Hepatocyte (in vitro differentiated cells): ENCODE measurements around the gene PAXX. TPM values are rescaled to one million over a fixed set of nuclear protein-coding genes. Genes with fewer than 3 reads are reported as not detected.

Experiments used
- DNase-seq: peaks from one replicate; pipeline ENCODE4 v3.0.0-alpha.2; 2016; ENCODE audit warnings: low spot score
- H2AFZ ChIP-seq: fragments of 200-600 bp; sonication (generic); 2 replicates; pipeline ENCODE4 v1.6.0; 2016; ENCODE audit warnings: antibody characterized with exemption, mild to moderate bottlenecking
- H3K27ac ChIP-seq: fragments of 200-600 bp; sonication (generic); 2 replicates; pipeline ENCODE4 v1.5.1; 2016; ENCODE audit warnings: mild to moderate bottlenecking
- H3K27me3 ChIP-seq: fragments of 200-600 bp; sonication (generic); 2 replicates; pipeline ENCODE4 v1.6.1; 2016
- H3K36me3 ChIP-seq: fragments of 200-600 bp; sonication (generic); replicated peaks from 2 replicates; pipeline ENCODE4 v1.5.1; 2016; ENCODE audit warnings: low read depth; ENCODE audit not compliant: insufficient read depth
- H3K4me1 ChIP-seq: fragments of 200-600 bp; sonication (generic); 2 replicates; pipeline ENCODE4 v1.5.1; 2016; ENCODE audit warnings: mild to moderate bottlenecking, moderate library complexity; ENCODE audit not compliant: insufficient read depth
- H3K4me2 ChIP-seq: fragments of 200-600 bp; sonication (generic); 2 replicates; pipeline ENCODE4 v1.6.0; 2016
- H3K4me3 ChIP-seq: fragments of 200-600 bp; sonication (generic); 2 replicates; pipeline ENCODE4 v1.5.1; 2016; ENCODE audit warnings: mild to moderate bottlenecking
- H3K79me2 ChIP-seq: fragments of 200-600 bp; sonication (generic); 2 replicates; pipeline ENCODE4 v1.6.0; 2017; ENCODE audit warnings: mild to moderate bottlenecking
- H3K9me2 ChIP-seq: fragments of 200-600 bp; sonication (generic); replicated peaks from 2 replicates; pipeline ENCODE4 v1.6.0; 2017; ENCODE audit warnings: mild to moderate bottlenecking; ENCODE audit not compliant: insufficient read depth
- H3K9me3 ChIP-seq: fragments of 200-600 bp; sonication (generic); 2 replicates; pipeline ENCODE4 v1.5.1; 2016; ENCODE audit warnings: low read depth, mild to moderate bottlenecking
- H4K20me1 ChIP-seq: fragments of 200-600 bp; sonication (generic); 2 replicates; pipeline ENCODE4 v1.6.0; 2016; ENCODE audit warnings: mild to moderate bottlenecking; ENCODE audit not compliant: insufficient read depth, poor library complexity, severe bottlenecking
- EZH2 ChIP-seq: fragments of 200-600 bp; sonication (generic); IDR thresholded peaks from 2 replicates; pipeline ENCODE4 v1.6.1; 2016; ENCODE audit warnings: antibody characterized with exemption, mild to moderate bottlenecking, borderline replicate concordance
- EZH2phosphoT487 ChIP-seq: fragments of 200-600 bp; sonication (generic); IDR thresholded peaks from one replicate; pipeline ENCODE4 v1.6.1; 2018; ENCODE audit warnings: antibody characterized with exemption, mild to moderate bottlenecking, low read depth, moderate library complexity; ENCODE audit not compliant: unreplicated experiment, severe bottlenecking
- WGBS: methylation state at CpG from one replicate; pipeline ENCODE4 v1.1.6; 2016; ENCODE audit warnings: low lambda C conversion rate; ENCODE audit errors: missing lambda C conversion rate; 5-methylcytosine and 5-hydroxymethylcytosine counted together
- polyA plus RNA-seq: library from polyadenylated mRNA; unstranded; fragments of >200 nt; fragmentation: Nextera tagmentation; extraction: Ambion mirVana; gene quantifications from 2 replicates; pipeline ENCODE4 v1.2.1, GENCODE V29; 2016
- total RNA-seq: library from RNA; depleted of rRNA; stranded (reverse); fragments of >200 nt; gene quantifications from 2 replicates; pipeline ENCODE4 v1.2.3, GENCODE V29; 2014
- TF ChIP-seq, protein P1 (sequence below): fragments of 200-600 bp; sonication (generic); IDR thresholded peaks from 2 replicates; pipeline ENCODE4 v1.5.1; 2016; ENCODE audit warnings: antibody characterized with exemption, mild to moderate bottlenecking; ENCODE audit not compliant: poor library complexity

PAXX gene
- total and polyA plus RNA-seq, 2 experiments from 2014 or later: 39.5 to 89.5 TPM

DNA sequence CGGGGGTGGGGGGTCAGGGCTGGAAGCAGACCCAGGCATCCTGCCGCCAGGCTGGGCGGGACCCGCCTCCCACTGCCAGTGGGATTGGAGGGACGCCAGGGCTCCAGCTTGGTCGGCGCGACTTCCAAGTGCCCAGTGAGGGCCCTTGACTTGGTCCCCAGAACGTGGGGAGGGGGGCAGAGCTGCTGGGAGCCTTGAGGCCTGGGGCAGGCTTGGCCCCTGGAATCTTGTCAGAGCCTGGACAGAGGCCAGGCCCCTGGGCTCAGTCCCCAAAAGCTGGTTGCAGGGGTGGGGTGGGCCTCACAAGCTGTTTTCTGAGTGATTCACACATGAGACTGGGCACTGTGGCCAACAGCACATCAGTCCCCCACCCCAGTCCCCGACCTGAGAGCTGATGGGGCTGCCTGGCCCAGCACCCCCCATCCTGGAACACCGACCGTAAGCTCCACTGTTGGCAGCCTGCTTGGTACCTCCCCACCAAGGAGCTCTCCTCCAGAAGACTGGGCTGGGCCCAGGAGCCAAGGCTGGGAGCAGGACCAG, 3.6 kb downstream of the PAXX start:
- no peak overlapping the region for H2AFZ ChIP-seq
- H4K20me1 ChIP-seq: no peaks in the 10 kb centered on the region
- H3K4me2 ChIP-seq: peak overlapping the region; percentile 85
- 83% methylated on average over 9 of the region's 12 CpGs for WGBS
- no peaks in the 10 kb centered on the region for H3K36me3 ChIP-seq
- peaks cover 17% of the 10 kb centered on the region for H3K4me1 ChIP-seq
- H3K4me3 ChIP-seq: no peak overlapping the region
- DNase-seq: no peak
- peaks cover 7% of the 10 kb centered on the region for H3K79me2 ChIP-seq
- TF ChIP-seq EZH2: no peak
- no peak for TF ChIP-seq EZH2phosphoT487
- TF ChIP-seq, protein P1, sequence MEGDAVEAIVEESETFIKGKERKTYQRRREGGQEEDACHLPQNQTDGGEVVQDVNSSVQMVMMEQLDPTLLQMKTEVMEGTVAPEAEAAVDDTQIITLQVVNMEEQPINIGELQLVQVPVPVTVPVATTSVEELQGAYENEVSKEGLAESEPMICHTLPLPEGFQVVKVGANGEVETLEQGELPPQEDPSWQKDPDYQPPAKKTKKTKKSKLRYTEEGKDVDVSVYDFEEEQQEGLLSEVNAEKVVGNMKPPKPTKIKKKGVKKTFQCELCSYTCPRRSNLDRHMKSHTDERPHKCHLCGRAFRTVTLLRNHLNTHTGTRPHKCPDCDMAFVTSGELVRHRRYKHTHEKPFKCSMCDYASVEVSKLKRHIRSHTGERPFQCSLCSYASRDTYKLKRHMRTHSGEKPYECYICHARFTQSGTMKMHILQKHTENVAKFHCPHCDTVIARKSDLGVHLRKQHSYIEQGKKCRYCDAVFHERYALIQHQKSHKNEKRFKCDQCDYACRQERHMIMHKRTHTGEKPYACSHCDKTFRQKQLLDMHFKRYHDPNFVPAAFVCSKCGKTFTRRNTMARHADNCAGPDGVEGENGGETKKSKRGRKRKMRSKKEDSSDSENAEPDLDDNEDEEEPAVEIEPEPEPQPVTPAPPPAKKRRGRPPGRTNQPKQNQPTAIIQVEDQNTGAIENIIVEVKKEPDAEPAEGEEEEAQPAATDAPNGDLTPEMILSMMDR: no peak
- H3K9me3 ChIP-seq: no peaks in the 10 kb centered on the region
- H3K9me2 ChIP-seq: no peaks in the 10 kb centered on the region
- no peaks in the 10 kb centered on the region for H3K27me3 ChIP-seq
- H3K27ac ChIP-seq: peak overlapping the region; percentile 35

DNA sequence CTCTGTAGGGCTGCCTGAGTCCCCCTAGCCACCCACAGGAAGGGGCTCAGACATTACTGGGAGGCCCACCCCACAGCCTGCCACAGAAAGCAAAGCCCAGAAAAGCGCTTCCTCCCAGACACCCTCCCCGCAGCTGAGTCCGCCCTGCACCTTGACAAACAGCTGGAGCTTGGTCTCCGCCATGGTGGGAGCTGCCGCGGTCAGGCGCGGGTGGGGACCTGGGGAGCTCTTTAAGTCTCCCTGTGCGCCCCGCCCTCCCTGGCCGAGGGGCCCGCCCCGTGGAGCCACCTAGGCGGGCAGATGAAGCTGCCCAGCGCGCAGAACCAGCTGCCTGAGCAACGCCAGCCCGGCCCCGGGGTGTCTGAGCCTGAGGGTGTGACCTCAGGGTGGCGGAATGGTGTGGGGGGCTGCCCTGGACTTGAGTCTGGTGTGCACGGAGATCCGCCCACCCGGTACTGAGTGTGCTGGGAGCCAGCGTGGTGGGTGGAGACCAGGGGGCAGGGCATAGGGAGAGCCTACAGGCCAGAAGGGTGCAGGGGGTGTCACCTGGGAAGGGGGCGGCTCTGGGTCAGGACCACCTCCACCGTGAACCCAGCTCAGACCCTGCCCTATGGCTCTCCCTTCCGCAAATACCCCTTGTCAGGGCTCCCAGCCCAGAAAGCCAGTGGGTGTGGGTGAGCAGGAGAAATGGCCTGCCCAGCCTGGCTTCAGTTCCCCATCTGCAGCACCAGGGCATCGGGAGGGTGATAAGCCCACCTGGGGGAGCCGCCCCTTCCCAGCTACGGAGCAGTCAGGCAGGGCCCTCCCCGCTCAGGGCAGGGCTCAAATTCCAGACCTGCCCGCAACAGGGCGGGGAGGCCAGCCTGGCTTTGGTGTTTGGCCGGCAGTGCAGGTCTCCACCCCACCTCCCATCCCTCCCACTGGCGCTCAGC, 4.4 kb downstream of the PAXX start, which contains the start of gene CLIC3:
TSS of gene CLIC3 (minus strand) at position 208 of the 932 bp plus-strand sequence. CDS start at position 183, 25 bp downstream.
- WGBS: 16% methylated on average over 35 of the region's 35 CpGs
- no peak for TF ChIP-seq EZH2
- no peak for TF ChIP-seq EZH2phosphoT487
- TF ChIP-seq, protein P1: no peak
- Histone ChIP-seq H2AFZ (no peak within 1 kb of the TSS), H3K4me2 (peak within 1 kb of the TSS; percentile 85), H3K9me2 (no peaks in the 10 kb centered on the region), H3K9me3 (no peaks in the 10 kb centered on the region), H3K36me3 (no peaks in the 10 kb centered on the region), H3K27ac (peak within 1 kb of the TSS; percentile 35), H4K20me1 (no peaks in the 10 kb centered on the region), H3K4me1 (peaks cover 17% of the 10 kb centered on the region), H3K4me3 (no peak within 1 kb of the TSS), H3K27me3 (no peaks in the 10 kb centered on the region), H3K79me2 (peaks cover 7% of the 10 kb centered on the region)
- DNase-seq: peak; percentile 70

DNA sequence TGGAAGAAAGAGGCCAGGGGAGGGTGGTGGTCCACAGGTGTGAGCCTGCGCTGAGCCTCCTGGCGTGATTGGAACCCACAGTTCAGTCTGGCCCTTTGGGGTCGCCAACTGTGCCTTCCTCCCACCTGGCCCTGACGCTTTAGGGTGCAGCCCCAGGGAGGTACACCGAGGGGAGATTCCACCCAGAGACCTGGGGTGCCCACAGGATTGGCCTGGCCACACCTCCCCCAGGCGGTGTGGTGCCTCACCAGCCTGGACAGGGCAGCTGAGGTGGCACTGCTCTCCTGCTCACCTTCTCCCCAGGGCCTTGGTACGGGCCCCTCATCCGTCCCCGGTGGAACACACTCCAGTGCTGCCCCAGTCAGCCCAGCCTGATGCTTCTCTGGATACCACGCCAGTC, 5.1 kb downstream of the PAXX start:
- whole genome bisulfite sequencing: 87% methylated on average over 10 of the region's 10 CpGs
- H3K4me3 ChIP-seq: no peak overlapping the region
- H4K20me1 ChIP-seq: no peaks in the 10 kb centered on the region
- no peaks in the 10 kb centered on the region for H3K36me3 ChIP-seq
- peaks cover 7% of the 10 kb centered on the region for H3K79me2 ChIP-seq
- no peak for DNase-seq
- peaks cover 17% of the 10 kb centered on the region for H3K4me1 ChIP-seq
- no peaks in the 10 kb centered on the region for H3K27me3 ChIP-seq
- H2AFZ ChIP-seq: no peak overlapping the region
- H3K4me2 ChIP-seq: peak overlapping the region; percentile 85
- H3K9me2 ChIP-seq: no peaks in the 10 kb centered on the region
- H3K27ac ChIP-seq: no peak overlapping the region
- H3K9me3 ChIP-seq: no peaks in the 10 kb centered on the region
- no peak for TF ChIP-seq EZH2
- no peak for TF ChIP-seq EZH2phosphoT487
- TF ChIP-seq, protein P1: no peak
